Tibial nerve (tissue), 4 donors: ENCODE data around the gene OR10H3. TPM values are rescaled to one million over a fixed set of nuclear protein-coding genes. Genes with fewer than 3 reads are reported as not detected.

Source experiments
- DNase-seq, 2 donors: peaks; one replicate each; pipeline ENCODE4 v3.0.0-alpha.2; 2019; ENCODE audit warnings: low spot score in 2 of 2
- H3K27ac ChIP-seq, 4 donors: fragments of 200-600 bp; sonication (generic) in 3 of 4; one replicate each; pipeline ENCODE4 v1.5.1; 2017 to 2019; ENCODE audit warnings: mild to moderate bottlenecking in 1 of 4
- H3K27me3 ChIP-seq, 2 donors: fragments of 200-600 bp; sonication (generic) in 1 of 2; one replicate each; pipeline versions ENCODE4 v1.5.1 to v1.6.0; 2017 to 2019
- H3K36me3 ChIP-seq, 3 donors: fragments of 200-600 bp; sonication (generic); one replicate each; pipeline ENCODE4 v1.5.1; 2018 to 2019
- H3K4me1 ChIP-seq, 4 donors: fragments of 200-600 bp; sonication (generic) in 3 of 4; one replicate each; pipeline ENCODE4 v1.5.1; 2017 to 2019
- H3K4me3 ChIP-seq, 4 donors: fragments of 200-600 bp; sonication (generic) in 3 of 4; one replicate each; pipeline ENCODE4 v1.5.1; 2017 to 2019; ENCODE audit warnings: mild to moderate bottlenecking in 1 of 4, moderate library complexity in 1 of 4
- H3K9me3 ChIP-seq, 4 donors: fragments of 200-600 bp; sonication (generic) in 3 of 4; one replicate each; pipeline ENCODE4 v1.5.1; 2017 to 2019
- CTCF ChIP-seq, 5 experiments: fragments of 200-600 bp in 3 of 5; fragments of 450-650 bp in 2 of 5; sonication (generic) in 3 of 5; IDR thresholded peaks; one replicate each; pipeline ENCODE4 v1.5.1; 2016 to 2019; ENCODE audit warnings: antibody characterized with exemption in 5 of 5, mild to moderate bottlenecking in 3 of 5, moderate library complexity in 2 of 5
- EP300 ChIP-seq, 2 donors: sonication (generic); formaldehyde crosslinking; IDR thresholded peaks; one replicate each; pipeline ENCODE4 v1.6.1; 2017; ENCODE audit warnings: antibody characterized with exemption in 2 of 2, mild to moderate bottlenecking in 1 of 2
- POLR2A ChIP-seq, 2 donors: fragments of 450-650 bp; IDR thresholded peaks; one replicate each; pipeline ENCODE4 v1.6.1; 2017; ENCODE audit warnings: antibody characterized with exemption in 2 of 2, mild to moderate bottlenecking in 2 of 2, moderate library complexity in 2 of 2
- WGBS, 2 donors: methylation state at CpG; one replicate each; pipeline ENCODE4 v1.1.5; 2018; 5-methylcytosine and 5-hydroxymethylcytosine counted together
- total RNA-seq, 4 donors: library from RNA; depleted of rRNA; stranded (reverse); fragments of >200 nt; gene quantifications; one replicate each; pipeline ENCODE4 v1.1.0, GENCODE V29; 2016

The OR10H3 gene
- total RNA-seq, 4 donors from 2014 or later = not detected

DNA sequence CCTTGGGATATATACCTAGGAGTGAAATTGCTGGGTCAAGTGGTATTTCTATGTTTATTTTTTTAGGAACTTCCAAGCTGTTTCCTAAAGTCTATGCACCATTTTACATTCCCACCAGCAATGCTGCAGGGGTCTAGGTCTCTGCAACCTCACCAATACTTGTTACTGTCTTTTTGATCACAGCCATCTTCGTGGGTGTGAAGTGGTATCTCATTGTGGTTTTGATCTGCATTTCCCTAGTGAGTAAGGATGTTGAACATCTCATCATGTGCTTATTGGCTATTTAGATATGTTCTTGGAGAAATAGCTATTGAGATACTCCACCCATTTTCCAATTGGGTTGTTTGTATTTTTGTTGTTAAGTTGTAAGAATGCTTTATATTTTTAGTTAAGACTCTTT, 7.2 kb upstream of the OR10H3 start:
- Histone ChIP-seq H3K4me1 (no peaks in the 10 kb centered on the region), H3K27me3 (no peaks in the 10 kb centered on the region), H3K36me3 (no peaks in the 10 kb centered on the region), H3K4me3 (no peak overlapping the region), H3K9me3 (no peaks in the 10 kb centered on the region), H3K27ac (no peak overlapping the region)
- TF ChIP-seq POLR2A (IDR thresholded peaks at IDR 0.05) = no peak
- no peak for TF ChIP-seq CTCF (IDR thresholded peaks at IDR 0.05)
- no peak for TF ChIP-seq EP300 (IDR thresholded peaks at IDR 0.05)
- DNase-seq = no peak
- 28 to 29% methylated on average over 1 of the region's 1 CpG for WGBS, 2 donors

DNA sequence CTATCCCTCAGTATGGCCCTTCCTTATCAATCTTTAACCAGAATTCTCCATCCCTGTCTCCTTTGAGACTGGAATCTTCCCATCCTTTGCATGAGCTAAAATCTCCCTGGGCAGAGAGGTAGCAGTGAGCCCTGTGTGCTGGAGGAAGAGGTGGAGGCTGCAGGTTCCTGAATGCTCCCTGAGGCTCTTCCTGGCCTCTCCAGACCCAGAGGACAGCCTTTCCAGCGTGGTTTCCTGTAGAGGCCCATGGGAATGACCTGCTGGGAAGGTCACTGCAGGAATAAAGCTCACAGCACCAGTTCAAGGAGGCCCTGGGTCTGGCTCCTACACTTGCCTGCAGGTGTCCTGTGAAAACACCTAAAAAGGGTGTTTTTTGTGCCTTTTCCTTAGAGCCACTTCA, 5.4 kb upstream of the OR10H3 start:
- no peaks in the 10 kb centered on the region for H3K9me3 ChIP-seq
- no peak overlapping the region for H3K27ac ChIP-seq
- H3K4me1 ChIP-seq = no peaks in the 10 kb centered on the region
- 20 to 21% methylated on average over 1 of the region's 1 CpG for WGBS, 2 donors
- no peak for DNase-seq
- no peak overlapping the region for H3K4me3 ChIP-seq
- H3K27me3 ChIP-seq = no peaks in the 10 kb centered on the region
- TF ChIP-seq POLR2A (IDR thresholded peaks at IDR 0.05) = no peak
- TF ChIP-seq EP300 (IDR thresholded peaks at IDR 0.05) = no peak
- TF ChIP-seq CTCF (IDR thresholded peaks at IDR 0.05) = no peak
- no peaks in the 10 kb centered on the region for H3K36me3 ChIP-seq

DNA sequence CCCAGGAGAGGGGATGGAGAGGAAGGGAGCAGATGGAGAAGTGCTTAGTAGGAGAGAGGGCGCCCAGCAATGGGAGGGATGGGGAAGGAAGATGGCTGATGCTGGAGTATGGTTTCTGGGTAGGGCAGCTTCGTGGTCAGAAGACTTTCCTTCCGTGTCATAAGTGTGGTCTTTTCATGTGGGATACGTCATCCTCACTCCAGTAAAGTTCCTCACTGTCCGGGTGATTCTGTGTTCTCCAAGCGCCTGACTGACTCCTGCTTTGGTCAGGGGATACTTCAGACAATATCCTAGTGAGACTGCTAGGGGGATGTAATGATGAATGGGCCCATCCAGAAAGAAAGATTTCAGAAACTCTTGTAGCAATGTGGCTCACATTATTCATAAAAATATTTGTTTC, 3.9 kb upstream of the OR10H3 start:
- no peak for DNase-seq

DNA sequence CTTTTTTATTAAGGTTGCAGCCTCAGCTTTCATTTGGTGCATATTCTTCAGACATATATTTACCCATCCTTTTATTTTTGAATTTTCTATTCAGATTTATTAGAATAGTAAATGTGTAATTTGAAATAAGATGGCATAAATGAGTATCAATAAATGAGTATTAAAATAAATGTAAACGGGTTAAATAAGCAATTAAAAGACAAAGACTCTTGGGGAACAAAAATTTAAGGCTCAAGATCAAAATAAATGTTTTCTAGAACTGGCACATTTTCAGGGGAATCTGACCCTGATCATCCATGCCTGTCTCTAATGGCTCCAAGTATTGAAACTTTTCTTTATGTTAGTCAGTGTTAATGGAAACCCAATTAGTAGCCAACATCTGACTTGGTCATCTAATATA, 3.0 kb downstream of the OR10H3 start:
- H3K27me3 ChIP-seq = peaks cover 0 to 3% of the 10 kb centered on the region in 2 donors
- no peak for TF ChIP-seq EP300 (IDR thresholded peaks at IDR 0.05)
- no peak for TF ChIP-seq CTCF (IDR thresholded peaks at IDR 0.05)
- TF ChIP-seq POLR2A (IDR thresholded peaks at IDR 0.05) = no peak
- H3K4me1 ChIP-seq = no peaks in the 10 kb centered on the region
- H3K27ac ChIP-seq = no peak overlapping the region
- peaks cover 0 to 23% (median 2%) of the 10 kb centered on the region in 4 donors for H3K9me3 ChIP-seq
- no peak overlapping the region for H3K4me3 ChIP-seq
- H3K36me3 ChIP-seq = no peaks in the 10 kb centered on the region
- DNase-seq = no peak
- whole genome bisulfite sequencing, 2 donors = 56 to 59% methylated on average over 1 of the region's 1 CpG

More for the DNA sequence above, 3.9 kb upstream of the OR10H3 start:
- H3K27ac ChIP-seq = no peak overlapping the region
- no peaks in the 10 kb centered on the region for H3K36me3 ChIP-seq
- H3K4me3 ChIP-seq = no peak overlapping the region
- H3K4me1 ChIP-seq = no peaks in the 10 kb centered on the region
- 56 to 60% methylated on average over 6 of the region's 6 CpGs for WGBS, 2 donors
- no peak for TF ChIP-seq POLR2A (IDR thresholded peaks at IDR 0.05)
- no peak for TF ChIP-seq EP300 (IDR thresholded peaks at IDR 0.05)
- TF ChIP-seq CTCF (IDR thresholded peaks at IDR 0.05) = no peak
- H3K27me3 ChIP-seq = no peaks in the 10 kb centered on the region
- H3K9me3 ChIP-seq = no peaks in the 10 kb centered on the region

DNA sequence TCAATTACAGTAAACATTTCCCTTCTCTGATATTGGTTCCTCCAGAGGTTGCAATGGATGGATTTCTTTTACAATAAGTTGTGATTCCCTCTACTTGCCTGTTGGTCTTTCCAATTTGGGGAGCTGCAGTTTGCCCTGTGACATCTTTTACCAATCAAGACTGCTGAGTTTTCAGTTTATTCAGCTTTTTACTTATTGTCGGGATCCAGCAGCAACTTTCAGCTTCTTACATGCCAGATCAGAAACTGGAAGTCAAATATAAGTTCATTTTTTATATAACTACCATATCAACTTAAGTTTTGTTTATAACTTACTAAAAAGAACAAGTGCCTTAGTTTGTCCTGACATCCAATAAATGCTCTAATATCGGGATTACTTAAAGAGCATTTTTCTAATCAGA, 10.5 kb downstream of the OR10H3 start:
- H3K27ac ChIP-seq = no peak overlapping the region
- H3K27me3 ChIP-seq = peaks cover 0 to 11% of the 10 kb centered on the region in 2 donors
- 83 to 86% methylated on average over 2 of the region's 2 CpGs for WGBS, 2 donors
- H3K4me1 ChIP-seq = no peaks in the 10 kb centered on the region
- H3K4me3 ChIP-seq = no peak overlapping the region
- no peak for DNase-seq
- no peaks in the 10 kb centered on the region for H3K36me3 ChIP-seq
- no peaks in the 10 kb centered on the region for H3K9me3 ChIP-seq
- TF ChIP-seq POLR2A (IDR thresholded peaks at IDR 0.05) (no peak), EP300 (IDR thresholded peaks at IDR 0.05) (no peak), CTCF (IDR thresholded peaks at IDR 0.05) (no peak)
